Transverse colon (tissue), 4 donors: Measurements from ENCODE around the gene CHST1. TPM values are rescaled to one million over a fixed set of nuclear protein-coding genes. Genes with fewer than 3 reads are reported as not detected.

Source experiments
- DNase-seq: peaks from one replicate; pipeline ENCODE4 v3.0.0-alpha.2; 2019
- H3K27ac ChIP-seq, 4 donors: fragments of 200-600 bp; sonication (generic); 2 replicates each; pipeline ENCODE4 v1.5.1; 2016 to 2018; ENCODE audit warnings: inconsistent platforms in 4 of 4
- H3K27me3 ChIP-seq: fragments of 200-600 bp; sonication (generic); 2 replicates; pipeline ENCODE4 v1.5.1; 2017; ENCODE audit warnings: inconsistent platforms
- H3K36me3 ChIP-seq, 4 donors: fragments of 200-600 bp; sonication (generic); 2 replicates each; pipeline ENCODE4 v1.5.1; 2017 to 2019; ENCODE audit warnings: inconsistent platforms in 4 of 4
- H3K4me1 ChIP-seq, 4 donors: fragments of 200-600 bp; sonication (generic); 2 replicates each; pipeline ENCODE4 v1.5.1; 2017 to 2020; ENCODE audit warnings: inconsistent platforms in 4 of 4
- H3K4me3 ChIP-seq, 4 donors: fragments of 200-600 bp; sonication (generic); 1 replicate in 1 of 4; 2 replicates in 3 of 4; pipeline versions ENCODE4 v1.5.1 to v1.6.1; 2017 to 2019; ENCODE audit warnings: inconsistent platforms in 4 of 4
- H3K9me3 ChIP-seq, 2 donors: fragments of 200-600 bp; sonication (generic); 2 replicates each; pipeline ENCODE4 v1.5.1; 2017 to 2019; ENCODE audit warnings: inconsistent platforms in 2 of 2
- EP300 ChIP-seq: sonication (generic); formaldehyde crosslinking; IDR thresholded peaks from one replicate; pipeline ENCODE4 v1.6.1; 2017; ENCODE audit warnings: antibody characterized with exemption, low read depth
- POLR2A ChIP-seq: fragments of 450-650 bp; IDR thresholded peaks from one replicate; pipeline ENCODE4 v1.6.1; 2016; ENCODE audit warnings: antibody characterized with exemption, mild to moderate bottlenecking, moderate library complexity
- POLR2AphosphoS5 ChIP-seq, 3 donors: sonication (generic); formaldehyde crosslinking; IDR thresholded peaks; one replicate each; pipeline ENCODE4 v1.6.1; 2016; ENCODE audit warnings: antibody characterized with exemption in 3 of 3
- WGBS, 2 donors: methylation state at CpG; one replicate each; pipeline ENCODE4 v1.1.5; 2018; ENCODE audit warnings: low coverage in 1 of 2; 5-methylcytosine and 5-hydroxymethylcytosine counted together
- in situ Hi-C, 4 donors: fragments of 200-750 bp; cut with MboI; loops; one replicate each; pipeline versions ENCODE4 v1.15.0 to v1.15.1; 2017; ENCODE audit warnings: low sequenced_read_pairs in 3 of 4, low pct_ligation_motif_present in 1 of 4, low pct_unique_long_range_greater_than_20kb in 1 of 4
- intact Hi-C: fragments of 100-400 bp; cut with DNase I; formaldehyde crosslinking; loops from one replicate; pipeline ENCODE4 v1.15.1; 2023; ENCODE audit warnings: low total_unique reads
- total RNA-seq, 4 donors: library from RNA; depleted of rRNA; stranded (reverse); fragments of >200 nt; gene quantifications; one replicate each; pipeline ENCODE4 v1.1.0, GENCODE V29; 2016
- TF ChIP-seq, protein P1 (sequence below), 5 experiments: fragments of 200-600 bp in 3 of 5; fragments of 450-650 bp in 2 of 5; sonication (generic) in 3 of 5; IDR thresholded peaks; 1 replicate in 2 of 5; 2 replicates in 3 of 5; pipeline ENCODE4 v1.5.1; 2016 to 2017; ENCODE audit warnings: antibody characterized with exemption in 5 of 5, inconsistent platforms in 3 of 5, mild to moderate bottlenecking in 2 of 5, moderate library complexity in 1 of 5

CHST1 gene
- total RNA-seq, 4 donors from 2014 or later, result 0.27 to 1.9 (median 0.76) TPM

DNA sequence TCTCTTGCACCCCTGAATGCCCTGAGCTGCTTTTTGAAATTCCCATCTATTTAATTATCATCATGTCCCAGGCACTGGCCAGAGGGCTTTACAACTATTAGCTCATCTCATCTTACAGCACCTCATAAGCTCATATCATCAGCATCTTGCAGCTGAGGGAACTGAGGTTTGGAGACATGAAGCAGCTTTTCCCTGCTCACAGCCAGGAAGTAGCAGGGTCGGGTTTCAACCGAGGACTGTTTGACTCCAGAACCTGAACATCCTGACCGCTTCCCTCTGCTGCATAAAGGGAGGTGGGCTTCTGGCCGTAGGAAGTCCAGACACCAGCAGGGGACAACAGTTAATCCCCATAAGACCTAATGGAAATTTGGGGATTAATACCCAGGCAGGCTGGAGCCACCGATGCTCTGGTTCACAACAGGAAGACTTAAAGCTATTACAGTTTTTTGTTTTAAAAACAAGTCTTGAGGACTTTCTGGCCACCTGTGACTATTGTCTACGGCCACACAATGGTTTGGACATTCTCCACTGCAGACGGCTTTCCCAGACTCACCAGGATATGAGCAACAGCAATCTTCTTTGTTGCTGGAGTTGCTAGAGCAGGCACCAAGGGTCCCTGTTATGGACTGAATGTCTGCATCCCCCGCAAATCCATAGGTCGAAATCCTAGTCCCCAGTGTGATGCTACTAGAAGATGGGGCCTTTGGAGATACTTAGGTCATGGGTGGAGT lies 47.4 kb downstream of the CHST1 start:
- no peaks in the 10 kb centered on the region for H3K36me3 ChIP-seq
- no peaks in the 10 kb centered on the region for H3K27me3 ChIP-seq
- no peak overlapping the region for H3K4me3 ChIP-seq
- 0 to 53% methylated on average over 1 to 9 of the region's 9 CpGs for WGBS, 2 donors
- no peaks in the 10 kb centered on the region for H3K9me3 ChIP-seq
- H3K4me1 ChIP-seq, result no peaks in the 10 kb centered on the region
- in situ Hi-C loops (no loop called here), intact Hi-C loops (no loop called here)
- no peak overlapping the region for H3K27ac ChIP-seq
- no peak for DNase-seq
- TF ChIP-seq POLR2AphosphoS5 (IDR thresholded peaks at IDR 0.05) (no peak), POLR2A (no peak), EP300 (no peak)
- TF ChIP-seq, protein P1, sequence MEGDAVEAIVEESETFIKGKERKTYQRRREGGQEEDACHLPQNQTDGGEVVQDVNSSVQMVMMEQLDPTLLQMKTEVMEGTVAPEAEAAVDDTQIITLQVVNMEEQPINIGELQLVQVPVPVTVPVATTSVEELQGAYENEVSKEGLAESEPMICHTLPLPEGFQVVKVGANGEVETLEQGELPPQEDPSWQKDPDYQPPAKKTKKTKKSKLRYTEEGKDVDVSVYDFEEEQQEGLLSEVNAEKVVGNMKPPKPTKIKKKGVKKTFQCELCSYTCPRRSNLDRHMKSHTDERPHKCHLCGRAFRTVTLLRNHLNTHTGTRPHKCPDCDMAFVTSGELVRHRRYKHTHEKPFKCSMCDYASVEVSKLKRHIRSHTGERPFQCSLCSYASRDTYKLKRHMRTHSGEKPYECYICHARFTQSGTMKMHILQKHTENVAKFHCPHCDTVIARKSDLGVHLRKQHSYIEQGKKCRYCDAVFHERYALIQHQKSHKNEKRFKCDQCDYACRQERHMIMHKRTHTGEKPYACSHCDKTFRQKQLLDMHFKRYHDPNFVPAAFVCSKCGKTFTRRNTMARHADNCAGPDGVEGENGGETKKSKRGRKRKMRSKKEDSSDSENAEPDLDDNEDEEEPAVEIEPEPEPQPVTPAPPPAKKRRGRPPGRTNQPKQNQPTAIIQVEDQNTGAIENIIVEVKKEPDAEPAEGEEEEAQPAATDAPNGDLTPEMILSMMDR (IDR thresholded peaks at IDR 0.05), result no peak

DNA sequence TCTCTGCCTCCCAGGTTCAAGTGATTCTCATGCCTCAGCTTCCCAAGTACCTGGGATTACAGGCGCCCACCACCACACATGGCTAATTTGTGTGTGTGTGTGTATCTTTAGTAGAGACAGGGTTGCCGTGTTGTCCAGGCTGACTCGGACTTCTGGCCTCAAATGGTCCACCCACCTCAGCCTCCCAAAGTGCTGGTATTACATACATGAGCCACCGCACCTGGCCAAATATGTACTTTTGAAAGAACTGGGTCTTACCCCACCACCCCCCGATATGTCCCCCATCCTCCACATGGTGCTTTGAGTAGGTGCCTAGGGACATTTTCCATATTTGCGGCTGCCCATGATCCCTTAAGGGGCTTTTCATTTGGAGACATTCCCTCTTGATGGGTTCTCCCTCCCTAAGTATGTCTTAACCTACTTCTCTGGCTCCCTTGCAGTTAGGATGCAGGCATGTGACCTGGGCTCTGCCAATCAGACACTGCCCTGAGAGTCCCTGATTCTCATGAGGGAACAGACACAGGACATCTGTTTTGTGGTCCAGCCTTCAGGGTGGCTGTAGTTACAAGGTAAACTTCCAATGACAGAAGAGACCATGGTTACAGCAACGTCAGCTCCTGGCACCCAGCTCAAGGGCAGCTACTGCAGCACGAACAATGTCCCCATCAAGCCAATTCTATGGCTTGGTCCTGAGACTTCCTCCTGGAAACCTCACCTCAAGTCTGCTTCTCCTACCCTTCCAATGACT lies 48.4 kb downstream of the CHST1 start:
- intact Hi-C loops, result no loop called here
- H3K27me3 ChIP-seq, result no peaks in the 10 kb centered on the region
- no peaks in the 10 kb centered on the region for H3K36me3 ChIP-seq
- no peaks in the 10 kb centered on the region for H3K9me3 ChIP-seq
- H3K27ac ChIP-seq, result no peak overlapping the region
- TF ChIP-seq EP300, result no peak
- TF ChIP-seq, protein P1 (IDR thresholded peaks at IDR 0.05), result no peak
- no peak for TF ChIP-seq POLR2AphosphoS5 (IDR thresholded peaks at IDR 0.05)
- TF ChIP-seq POLR2A, result no peak
- no peaks in the 10 kb centered on the region for H3K4me1 ChIP-seq
- DNase-seq, result no peak
- 85 to 90% methylated on average over 2 to 8 of the region's 8 CpGs for WGBS, 2 donors
- H3K4me3 ChIP-seq, result no peak overlapping the region
- in situ Hi-C loops, result no loop called here

DNA sequence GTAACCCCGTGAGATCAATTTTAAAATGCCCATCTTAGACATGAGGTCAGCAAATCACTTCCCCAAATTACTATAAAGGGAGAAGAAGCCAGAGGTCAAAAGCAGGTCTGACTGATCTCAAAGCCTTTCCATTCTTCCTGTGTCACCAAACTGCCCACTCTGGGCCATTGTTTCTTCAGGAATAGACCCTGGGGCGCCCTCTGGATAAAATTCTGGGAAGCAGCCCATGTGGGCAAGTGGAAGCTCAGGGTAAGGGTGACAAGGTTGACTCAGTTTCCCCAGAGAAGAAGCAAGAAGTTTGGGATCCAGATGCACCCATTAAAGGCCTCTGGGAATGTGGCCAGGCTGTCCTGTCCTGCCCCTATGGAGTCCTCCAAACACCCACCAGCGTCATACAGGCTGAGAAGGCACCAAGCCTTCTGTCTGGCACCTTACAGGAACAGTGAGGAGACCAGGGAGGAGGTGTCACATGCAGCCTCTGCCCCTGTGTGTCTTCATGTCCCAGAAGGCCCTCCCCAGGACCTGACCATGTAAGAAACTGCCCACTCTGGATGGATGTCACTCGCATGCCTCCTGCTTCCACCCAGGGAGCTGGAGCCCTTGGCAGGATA lies 50.1 kb downstream of the CHST1 start:
- H3K27me3 ChIP-seq, result no peaks in the 10 kb centered on the region
- no peaks in the 10 kb centered on the region for H3K36me3 ChIP-seq
- in situ Hi-C loops, result no loop called here
- H3K27ac ChIP-seq, result no peak overlapping the region
- H3K9me3 ChIP-seq, result no peaks in the 10 kb centered on the region
- no peak overlapping the region for H3K4me3 ChIP-seq
- no peak for DNase-seq
- 76 to 89% methylated on average over 3 to 4 of the region's 4 CpGs for WGBS, 2 donors
- H3K4me1 ChIP-seq, result no peaks in the 10 kb centered on the region
- no peak for TF ChIP-seq EP300
- TF ChIP-seq, protein P1 (IDR thresholded peaks at IDR 0.05), result no peak
- no peak for TF ChIP-seq POLR2A
- no peak for TF ChIP-seq POLR2AphosphoS5 (IDR thresholded peaks at IDR 0.05)
- intact Hi-C loops, result no loop called here

DNA sequence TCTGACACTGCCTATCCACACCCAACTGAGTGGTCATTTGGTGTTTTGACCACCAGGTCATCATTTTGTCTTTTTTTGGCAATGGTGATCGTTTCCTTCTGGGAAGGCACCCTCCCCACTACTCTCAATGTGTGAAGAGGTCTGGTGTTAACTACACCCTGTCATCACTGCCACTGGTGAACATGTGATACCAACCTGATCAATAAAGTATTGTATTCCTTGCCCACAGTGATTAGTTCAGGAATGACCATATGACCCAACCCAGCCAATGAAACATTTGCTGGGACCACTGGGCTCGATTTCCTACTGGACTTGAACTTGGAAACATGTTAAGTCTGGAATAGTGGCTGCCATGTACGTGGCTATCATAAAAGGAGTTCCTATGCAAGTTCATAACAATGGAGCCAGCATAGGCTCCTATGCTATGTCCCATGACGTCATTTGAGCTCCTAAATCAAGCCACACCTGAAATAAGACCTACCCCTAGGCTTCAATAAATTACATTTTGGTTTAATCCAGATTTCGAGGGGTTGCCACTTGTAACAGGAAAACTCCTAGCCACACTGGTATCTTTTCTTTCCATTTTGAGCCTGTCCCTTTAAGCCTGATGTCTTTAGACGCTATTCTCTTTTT lies 51.1 kb downstream of the CHST1 start:
- H3K27ac ChIP-seq, result no peak overlapping the region
- no peaks in the 10 kb centered on the region for H3K36me3 ChIP-seq
- WGBS, 2 donors, result 48 to 55% methylated on average over 5 to 6 of the region's 6 CpGs
- no peak for DNase-seq
- intact Hi-C loops (no loop called here), in situ Hi-C loops (no loop called here)
- TF ChIP-seq, protein P1 (IDR thresholded peaks at IDR 0.05), result no peak
- TF ChIP-seq EP300, result no peak
- no peak for TF ChIP-seq POLR2AphosphoS5 (IDR thresholded peaks at IDR 0.05)
- no peak for TF ChIP-seq POLR2A
- H3K4me3 ChIP-seq, result no peak overlapping the region
- H3K4me1 ChIP-seq, result no peaks in the 10 kb centered on the region
- H3K27me3 ChIP-seq, result no peaks in the 10 kb centered on the region
- no peaks in the 10 kb centered on the region for H3K9me3 ChIP-seq
